Mesenchymal stem cell (in vitro differentiated cells and primary cell): ENCODE measurements around the gene FBP1.
A peak's percentile ranks its signal among the peaks of the same experiment; 100 is the strongest.

Experiments used
- DNase-seq: peaks from one replicate; pipeline ENCODE4 v3.0.0-alpha.2; 2013
- H2AFZ ChIP-seq: one replicate; pipeline ENCODE4 v1.6.1; 2013; ENCODE audit warnings: low read depth, mild to moderate bottlenecking, control low read depth, inconsistent platforms, low read length, moderate library complexity
- H2AK5ac ChIP-seq: 2 replicates; pipeline ENCODE4 v1.6.1; 2013; ENCODE audit warnings: low read length, moderate library complexity, mild to moderate bottlenecking, inconsistent platforms; ENCODE audit not compliant: severe bottlenecking
- H2BK120ac ChIP-seq: one replicate; pipeline ENCODE4 v1.6.1; 2013; ENCODE audit warnings: low read depth, mild to moderate bottlenecking, inconsistent platforms, low read length, moderate library complexity
- H2BK12ac ChIP-seq, 2 experiments: one replicate each; pipeline ENCODE4 v1.6.1; 2013; ENCODE audit warnings: inconsistent platforms in 2 of 2, low read length in 2 of 2, mild to moderate bottlenecking in 2 of 2, moderate library complexity in 2 of 2, control low read depth in 1 of 2
- H2BK15ac ChIP-seq: one replicate; pipeline ENCODE4 v1.6.1; 2013; ENCODE audit warnings: mild to moderate bottlenecking, low read depth, inconsistent platforms; ENCODE audit not compliant: poor library complexity, severe bottlenecking
- H2BK5ac ChIP-seq: 2 replicates; pipeline ENCODE4 v1.6.1; 2013; ENCODE audit warnings: low read depth, mild to moderate bottlenecking, low read length, control low read depth, inconsistent platforms; ENCODE audit not compliant: poor library complexity, severe bottlenecking
- H3K14ac ChIP-seq, 2 experiments: one replicate each; pipeline ENCODE4 v1.6.1; 2013; ENCODE audit warnings: inconsistent platforms in 2 of 2, low read length in 2 of 2, control low read depth in 1 of 2, mild to moderate bottlenecking in 1 of 2, moderate library complexity in 1 of 2
- H3K18ac ChIP-seq, 2 experiments: one replicate each; pipeline ENCODE4 v1.6.1; 2013; ENCODE audit warnings: inconsistent platforms in 2 of 2, low read length in 2 of 2, control low read depth in 1 of 2, low read depth in 1 of 2, mild to moderate bottlenecking in 1 of 2
- H3K23ac ChIP-seq, 2 experiments: one replicate each; pipeline ENCODE4 v1.6.1; 2013; ENCODE audit warnings: inconsistent platforms in 2 of 2, low read length in 2 of 2, mild to moderate bottlenecking in 2 of 2, moderate library complexity in 2 of 2, control low read depth in 1 of 2
- H3K27ac ChIP-seq: 2 replicates; pipeline ENCODE4 v1.5.1; 2013; ENCODE audit warnings: mild to moderate bottlenecking, moderate library complexity, low read length, control low read depth, inconsistent platforms; ENCODE audit not compliant: poor library complexity, severe bottlenecking
- H3K27me3 ChIP-seq, 2 experiments: 2 replicates each; pipeline versions ENCODE4 v1.6.1 to v1.7.0; 2013; ENCODE audit warnings: low read length in 2 of 2, mild to moderate bottlenecking in 2 of 2, moderate library complexity in 2 of 2, control low read depth in 1 of 2, inconsistent platforms in 1 of 2; ENCODE audit not compliant: control insufficient read depth in 1 of 2, insufficient read depth in 1 of 2
- H3K36me3 ChIP-seq, 2 experiments: 2 replicates each; pipeline versions ENCODE4 v1.6.1 to v1.7.0; 2013; ENCODE audit warnings: low read length in 2 of 2, control low read depth in 1 of 2, inconsistent platforms in 1 of 2, low read depth in 1 of 2, mild to moderate bottlenecking in 1 of 2; ENCODE audit not compliant: insufficient read depth in 2 of 2, control insufficient read depth in 1 of 2
- H3K4ac ChIP-seq, 2 experiments: one replicate each; pipeline ENCODE4 v1.6.1; 2013; ENCODE audit warnings: inconsistent platforms in 2 of 2, low read length in 2 of 2, mild to moderate bottlenecking in 2 of 2, moderate library complexity in 2 of 2, control low read depth in 1 of 2, low read depth in 1 of 2
- H3K4me1 ChIP-seq: 2 replicates; pipeline ENCODE4 v1.6.1; 2013; ENCODE audit warnings: low read depth, low read length, control low read depth; ENCODE audit not compliant: control insufficient read depth, insufficient read depth
- H3K4me2 ChIP-seq: 2 replicates; pipeline ENCODE4 v1.6.1; 2013; ENCODE audit warnings: low read length, mild to moderate bottlenecking, inconsistent platforms; ENCODE audit not compliant: poor library complexity, severe bottlenecking
- H3K4me3 ChIP-seq, 2 experiments: 2 replicates each; pipeline versions ENCODE4 v1.5.1 to v1.7.0; 2013; ENCODE audit warnings: low read length in 2 of 2, mild to moderate bottlenecking in 2 of 2, control low read depth in 1 of 2, low read depth in 1 of 2; ENCODE audit not compliant: insufficient read depth in 1 of 2
- H3K79me1 ChIP-seq: replicated peaks from 2 replicates; pipeline ENCODE4 v1.6.1; 2013; ENCODE audit warnings: mild to moderate bottlenecking, control low read depth, low read length, inconsistent platforms; ENCODE audit not compliant: poor library complexity, severe bottlenecking
- H3K9ac ChIP-seq: 2 replicates; pipeline ENCODE4 v1.7.0; 2013; ENCODE audit warnings: mild to moderate bottlenecking, low read length, moderate library complexity
- H3K9me3 ChIP-seq: 2 replicates; pipeline ENCODE4 v1.7.0; 2013; ENCODE audit warnings: mild to moderate bottlenecking, low read length; ENCODE audit not compliant: control insufficient read depth
- H4K8ac ChIP-seq: one replicate; pipeline ENCODE4 v1.6.1; 2013; ENCODE audit warnings: inconsistent platforms, mild to moderate bottlenecking, low read length, moderate library complexity
- H4K91ac ChIP-seq: one replicate; pipeline ENCODE4 v1.6.1; 2013; ENCODE audit warnings: mild to moderate bottlenecking, low read length, inconsistent platforms
- WGBS: methylation state at CpG from one replicate; pipeline ENCODE4 v1.1.7; 2013; ENCODE audit warnings: mixed read lengths; 5-methylcytosine and 5-hydroxymethylcytosine counted together

FBP1 gene

GRCh38 chr9:94606646-94607422 lies 32.5 kb downstream of the FBP1 start:
- Histone ChIP-seq H3K4me2 (no peak overlapping the region), H3K27me3 (peaks cover 46 to 48% of the 10 kb centered on the region in 2 experiments), H3K79me1 (no peaks in the 10 kb centered on the region), H2AFZ (no peak overlapping the region), H3K23ac (no peak overlapping the region), H3K36me3 (no peaks in the 10 kb centered on the region), H2BK12ac (no peak overlapping the region), H3K4me1 (peaks cover 8% of the 10 kb centered on the region), H4K8ac (no peak overlapping the region), H4K91ac (no peak overlapping the region), H3K4me3 (no peak overlapping the region), H2BK15ac (no peak overlapping the region), H3K9me3 (no peaks in the 10 kb centered on the region), H3K14ac (no peak overlapping the region), H2BK5ac (no peak overlapping the region), H2BK120ac (no peak overlapping the region), H2AK5ac (no peak overlapping the region), H3K4ac (no peak overlapping the region), H3K18ac (no peak overlapping the region), H3K9ac (no peak overlapping the region), H3K27ac (no peak overlapping the region)
- 94% methylated on average over 22 of the region's 24 CpGs for WGBS
- DNase-seq, result no peak

DNA sequence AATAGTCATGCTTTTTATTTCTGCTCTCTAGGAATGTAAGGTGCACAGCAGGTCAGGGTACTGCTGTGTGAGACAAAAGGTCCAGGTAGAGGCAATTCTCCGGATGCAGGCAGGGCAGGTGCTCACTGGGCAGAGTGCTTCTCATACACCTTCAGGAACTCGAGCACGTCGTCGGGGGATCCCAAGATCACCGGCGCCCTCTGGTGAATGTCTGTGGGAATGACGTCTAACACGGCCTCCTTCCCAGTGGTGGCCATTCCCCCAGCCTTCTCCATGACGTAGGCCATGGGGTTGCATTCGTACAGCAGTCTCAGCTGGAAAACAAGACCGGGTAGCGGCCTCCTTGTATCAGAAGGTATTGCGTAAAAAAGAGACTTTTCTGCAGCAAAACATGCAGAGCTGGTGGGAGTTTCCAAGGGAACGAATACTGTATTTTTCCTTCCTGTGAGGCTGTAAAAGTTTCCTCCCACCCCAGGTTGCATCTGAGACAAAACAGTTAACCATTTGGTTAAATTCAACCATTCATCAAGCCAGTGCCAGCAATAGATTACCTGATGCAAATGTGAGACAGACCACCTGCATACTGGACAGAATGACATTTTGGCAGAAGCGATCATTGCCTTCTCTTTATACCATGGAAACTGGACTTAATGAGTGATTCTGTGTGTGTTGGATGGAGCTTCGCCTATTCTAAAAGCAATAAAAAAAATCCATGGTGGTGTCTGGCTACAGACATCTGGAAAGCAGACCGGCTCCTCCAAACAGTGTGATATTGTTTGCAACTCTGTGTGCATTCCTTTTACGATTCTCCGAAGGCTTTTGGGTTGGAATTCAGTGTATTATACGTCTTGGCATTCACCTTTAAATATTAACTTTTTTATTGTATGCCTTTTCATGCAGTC lies 35.8 kb downstream of the FBP1 start:
- Histone ChIP-seq H3K4me3 (no peak overlapping the region), H3K23ac (no peak overlapping the region), H3K36me3 (no peaks in the 10 kb centered on the region), H3K9me3 (no peaks in the 10 kb centered on the region), H3K9ac (peak overlapping the region; percentile 35), H3K79me1 (no peaks in the 10 kb centered on the region), H2BK12ac (no peak overlapping the region), H3K4ac (no peak overlapping the region), H3K18ac (no peak overlapping the region), H3K4me1 (peaks cover 8% of the 10 kb centered on the region), H3K27me3 (peaks cover 33 to 38% of the 10 kb centered on the region in 2 experiments), H2BK15ac (no peak overlapping the region), H3K27ac (peak overlapping the region; percentile 37), H2BK120ac (no peak overlapping the region), H4K91ac (no peak overlapping the region), H2AK5ac (no peak overlapping the region), H3K4me2 (peak overlapping the region; percentile 70), H3K14ac (no peak overlapping the region), H2BK5ac (no peak overlapping the region), H2AFZ (no peak overlapping the region), H4K8ac (no peak overlapping the region)
- peak; percentile 90 for DNase-seq
- WGBS, result 22% methylated on average over 18 of the region's 21 CpGs

DNA sequence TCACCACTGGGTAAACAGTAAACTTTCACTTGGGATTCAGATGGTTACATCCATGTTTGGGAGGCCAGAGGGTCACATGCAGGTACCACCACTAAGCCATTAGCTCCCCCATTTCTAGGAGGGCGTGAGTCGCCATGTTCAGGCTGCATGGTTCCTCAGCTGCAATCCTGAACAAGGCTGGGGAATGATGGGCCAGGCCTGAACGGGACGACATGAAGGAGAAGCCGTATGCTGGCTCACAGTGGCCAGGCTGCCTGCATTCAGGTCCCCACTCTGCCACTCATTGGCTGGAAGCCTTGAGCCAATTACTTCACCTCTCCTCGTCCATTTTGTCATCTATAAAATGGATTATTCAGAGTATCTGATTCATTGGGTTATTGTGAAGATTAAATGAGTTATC lies 36.7 kb downstream of the FBP1 start:
- no peaks in the 10 kb centered on the region for H3K9me3 ChIP-seq
- no peaks in the 10 kb centered on the region for H3K36me3 ChIP-seq
- no peak overlapping the region for H3K18ac ChIP-seq
- H2AFZ ChIP-seq, result no peak overlapping the region
- DNase-seq, result no peak
- H2BK120ac ChIP-seq, result no peak overlapping the region
- no peak overlapping the region for H3K27ac ChIP-seq
- no peaks in the 10 kb centered on the region for H3K79me1 ChIP-seq
- H2BK15ac ChIP-seq, result no peak overlapping the region
- no peak overlapping the region for H3K4me2 ChIP-seq
- H2AK5ac ChIP-seq, result no peak overlapping the region
- no peak overlapping the region for H4K8ac ChIP-seq
- no peak overlapping the region for H3K9ac ChIP-seq
- no peak overlapping the region for H3K4ac ChIP-seq
- no peak overlapping the region for H4K91ac ChIP-seq
- H3K4me1 ChIP-seq, result peaks cover 6% of the 10 kb centered on the region
- peaks cover 31 to 32% of the 10 kb centered on the region in 2 experiments for H3K27me3 ChIP-seq
- no peak overlapping the region for H3K14ac ChIP-seq
- H3K23ac ChIP-seq, result no peak overlapping the region
- H2BK5ac ChIP-seq, result no peak overlapping the region
- 97% methylated on average over 5 of the region's 6 CpGs for WGBS
- no peak overlapping the region for H2BK12ac ChIP-seq
- H3K4me3 ChIP-seq, result no peak overlapping the region

DNA sequence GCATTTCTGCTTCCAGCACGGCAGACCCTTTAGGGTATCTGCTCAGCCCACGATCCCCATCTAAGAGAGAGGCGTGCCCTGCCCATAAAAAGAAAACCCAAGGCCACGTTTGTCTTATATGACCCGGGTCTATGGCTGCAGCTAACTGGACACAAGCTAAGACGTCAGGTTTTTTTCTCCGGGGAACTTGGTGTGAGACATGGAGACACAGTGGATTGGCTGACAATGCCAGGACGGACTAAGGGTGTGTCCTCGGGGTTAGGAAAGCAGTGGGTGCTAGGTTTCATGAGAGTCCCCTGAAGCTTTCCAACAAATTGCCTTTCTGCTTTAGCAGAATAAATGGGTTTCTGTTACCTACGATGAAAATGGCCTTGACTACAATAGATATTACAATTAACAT lies 38.6 kb downstream of the FBP1 start:
- Histone ChIP-seq H3K4me2 (no peak overlapping the region), H3K14ac (no peak overlapping the region), H3K36me3 (no peaks in the 10 kb centered on the region), H2BK120ac (no peak overlapping the region), H3K4ac (no peak overlapping the region), H3K79me1 (no peaks in the 10 kb centered on the region), H4K91ac (no peak overlapping the region), H3K23ac (no peak overlapping the region), H2BK5ac (no peak overlapping the region), H2BK12ac (no peak overlapping the region), H2AFZ (no peak overlapping the region), H3K27ac (no peak overlapping the region), H2AK5ac (no peak overlapping the region), H3K18ac (no peak overlapping the region), H3K4me3 (no peak overlapping the region), H2BK15ac (no peak overlapping the region), H3K27me3 (peaks cover 12 to 16% of the 10 kb centered on the region in 2 experiments), H3K9me3 (no peaks in the 10 kb centered on the region), H3K9ac (no peak overlapping the region), H4K8ac (no peak overlapping the region), H3K4me1 (peaks cover 6% of the 10 kb centered on the region)
- no peak for DNase-seq
- 78% methylated on average over 9 of the region's 10 CpGs for WGBS
